Kidney epithelial cell (primary cell): Measurements from ENCODE around the gene TBL2. TPM values are rescaled to one million over a fixed set of nuclear protein-coding genes. Genes with fewer than 3 reads are reported as not detected.
A peak's percentile ranks its signal among the peaks of the same experiment; 100 is the strongest.
"Not testable (repeated sequence)": the region's sequence is repeated elsewhere in the genome, so short reads cannot be mapped to it uniquely, and the experiment has no call there.

Experiments used
- DNase-seq: peaks from one replicate; pipeline ENCODE4 v3.0.0-alpha.2; 2010; ENCODE audit warnings: low read depth
- H3K27me3 ChIP-seq: 2 replicates; pipeline ENCODE4 v1.6.0; 2011; ENCODE audit warnings: low read length; ENCODE audit not compliant: control insufficient read depth, insufficient read depth
- H3K36me3 ChIP-seq: 2 replicates; pipeline ENCODE4 v1.5.1; 2011; ENCODE audit warnings: low read length; ENCODE audit not compliant: control insufficient read depth, insufficient read depth
- H3K4me3 ChIP-seq: 2 replicates; pipeline ENCODE4 v1.5.1; 2011; ENCODE audit warnings: low read depth, mild to moderate bottlenecking, control low read depth, low read length
- total RNA-seq: library from RNA; depleted of rRNA; stranded (reverse); fragments of >200 nt; gene quantifications from 2 replicates; pipeline ENCODE4 v1.2.3, GENCODE V29; 2015
- TF ChIP-seq, protein P1 (sequence below): IDR thresholded peaks from 2 replicates; pipeline ENCODE4 v1.5.1; 2011; ENCODE audit warnings: mild to moderate bottlenecking, moderate library complexity, low read length, control low read depth, inconsistent platforms; ENCODE audit not compliant: insufficient read depth, poor library complexity, severe bottlenecking

Gene TBL2
- total RNA-seq, 1 donor from 2014 or later = 65.4 TPM

DNA sequence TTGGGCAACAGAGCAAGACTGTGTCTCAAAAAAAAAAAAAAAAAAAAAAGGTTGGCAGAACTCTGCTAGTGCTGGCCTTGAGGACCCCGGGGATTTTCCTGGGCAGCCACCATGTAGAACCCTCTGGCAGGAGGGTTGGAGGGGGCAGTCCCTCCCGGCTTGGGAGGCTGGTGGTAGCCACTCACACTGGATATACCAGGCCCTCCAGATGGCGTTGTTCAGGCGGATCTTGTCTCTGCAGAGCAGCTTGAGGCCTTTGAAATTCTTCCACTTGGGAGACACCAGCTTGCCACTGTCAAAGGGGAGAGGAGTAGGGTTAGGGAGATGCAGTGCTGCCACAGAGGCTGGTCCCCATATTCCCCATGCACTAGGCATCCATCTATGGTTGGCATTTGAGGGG, 37.5 kb upstream of the TBL2 start:
- DNase-seq = no peak
- Histone ChIP-seq H3K36me3 (no peaks in the 10 kb centered on the region), H3K4me3 (no peak overlapping the region), H3K27me3 (no peaks in the 10 kb centered on the region)
- TF ChIP-seq, protein P1, sequence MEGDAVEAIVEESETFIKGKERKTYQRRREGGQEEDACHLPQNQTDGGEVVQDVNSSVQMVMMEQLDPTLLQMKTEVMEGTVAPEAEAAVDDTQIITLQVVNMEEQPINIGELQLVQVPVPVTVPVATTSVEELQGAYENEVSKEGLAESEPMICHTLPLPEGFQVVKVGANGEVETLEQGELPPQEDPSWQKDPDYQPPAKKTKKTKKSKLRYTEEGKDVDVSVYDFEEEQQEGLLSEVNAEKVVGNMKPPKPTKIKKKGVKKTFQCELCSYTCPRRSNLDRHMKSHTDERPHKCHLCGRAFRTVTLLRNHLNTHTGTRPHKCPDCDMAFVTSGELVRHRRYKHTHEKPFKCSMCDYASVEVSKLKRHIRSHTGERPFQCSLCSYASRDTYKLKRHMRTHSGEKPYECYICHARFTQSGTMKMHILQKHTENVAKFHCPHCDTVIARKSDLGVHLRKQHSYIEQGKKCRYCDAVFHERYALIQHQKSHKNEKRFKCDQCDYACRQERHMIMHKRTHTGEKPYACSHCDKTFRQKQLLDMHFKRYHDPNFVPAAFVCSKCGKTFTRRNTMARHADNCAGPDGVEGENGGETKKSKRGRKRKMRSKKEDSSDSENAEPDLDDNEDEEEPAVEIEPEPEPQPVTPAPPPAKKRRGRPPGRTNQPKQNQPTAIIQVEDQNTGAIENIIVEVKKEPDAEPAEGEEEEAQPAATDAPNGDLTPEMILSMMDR = peak; percentile 9

DNA sequence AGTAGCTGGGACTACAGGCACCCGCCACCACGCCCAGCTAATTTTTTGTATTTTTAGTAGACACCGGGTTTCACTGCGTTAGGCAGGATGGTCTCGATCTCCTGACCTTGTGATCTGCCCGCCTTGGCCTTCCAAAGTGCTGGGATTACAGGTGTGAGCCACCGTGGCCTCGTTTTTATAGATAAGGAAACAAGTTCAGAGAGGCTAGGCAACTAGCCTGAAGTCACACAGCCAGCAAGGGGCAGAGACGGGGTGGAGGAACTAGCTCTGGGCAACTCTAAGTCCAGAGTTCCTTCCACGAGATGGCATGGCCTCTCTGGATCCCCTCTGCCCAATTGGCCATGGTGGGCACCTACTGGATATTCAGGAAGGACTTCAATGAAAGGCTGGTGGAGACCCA, 36.6 kb upstream of the TBL2 start:
- not testable (repeated sequence) for DNase-seq, H3K4me3 ChIP-seq, H3K27me3 ChIP-seq, H3K36me3 ChIP-seq

DNA sequence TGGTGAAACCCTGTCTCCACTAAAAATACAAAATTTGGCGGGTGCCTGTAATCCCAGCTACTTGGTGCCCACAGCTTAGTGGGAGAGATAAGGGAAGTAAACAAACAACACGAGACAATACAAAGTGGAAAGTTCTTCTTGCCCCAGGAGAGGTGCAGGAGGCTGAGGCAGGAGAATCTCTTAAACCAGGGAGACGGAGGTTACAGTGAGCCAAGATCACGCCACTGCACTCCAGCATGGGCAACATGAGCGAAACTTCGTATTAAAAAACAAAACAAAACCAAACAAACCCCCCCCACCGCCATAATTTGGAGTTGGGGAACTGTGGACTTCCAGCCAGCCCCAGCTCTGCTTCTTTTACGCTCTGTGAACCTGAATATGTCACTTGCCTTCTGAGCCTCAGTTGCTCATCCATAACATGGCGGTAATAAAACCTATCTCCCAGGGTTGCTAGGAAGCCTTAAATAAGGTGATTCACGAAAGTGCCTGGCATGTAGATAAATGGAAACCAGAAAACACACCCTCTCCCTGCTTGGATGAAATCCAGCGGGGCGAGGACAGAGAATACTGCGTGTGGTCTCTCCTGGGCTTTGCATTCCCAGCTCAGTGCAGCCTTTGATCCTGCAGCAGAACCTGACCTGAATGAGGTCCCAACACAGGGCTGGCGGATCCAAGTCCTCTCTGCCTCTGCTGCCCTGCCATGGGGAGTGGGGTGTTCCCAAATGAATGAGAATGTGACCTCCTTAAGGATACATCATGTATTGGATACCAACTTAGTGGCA, 35.8 kb upstream of the TBL2 start:
- TF ChIP-seq, protein P1 = no peak
- no peak overlapping the region for H3K4me3 ChIP-seq
- no peaks in the 10 kb centered on the region for H3K27me3 ChIP-seq
- H3K36me3 ChIP-seq = no peaks in the 10 kb centered on the region
- no peak for DNase-seq

DNA sequence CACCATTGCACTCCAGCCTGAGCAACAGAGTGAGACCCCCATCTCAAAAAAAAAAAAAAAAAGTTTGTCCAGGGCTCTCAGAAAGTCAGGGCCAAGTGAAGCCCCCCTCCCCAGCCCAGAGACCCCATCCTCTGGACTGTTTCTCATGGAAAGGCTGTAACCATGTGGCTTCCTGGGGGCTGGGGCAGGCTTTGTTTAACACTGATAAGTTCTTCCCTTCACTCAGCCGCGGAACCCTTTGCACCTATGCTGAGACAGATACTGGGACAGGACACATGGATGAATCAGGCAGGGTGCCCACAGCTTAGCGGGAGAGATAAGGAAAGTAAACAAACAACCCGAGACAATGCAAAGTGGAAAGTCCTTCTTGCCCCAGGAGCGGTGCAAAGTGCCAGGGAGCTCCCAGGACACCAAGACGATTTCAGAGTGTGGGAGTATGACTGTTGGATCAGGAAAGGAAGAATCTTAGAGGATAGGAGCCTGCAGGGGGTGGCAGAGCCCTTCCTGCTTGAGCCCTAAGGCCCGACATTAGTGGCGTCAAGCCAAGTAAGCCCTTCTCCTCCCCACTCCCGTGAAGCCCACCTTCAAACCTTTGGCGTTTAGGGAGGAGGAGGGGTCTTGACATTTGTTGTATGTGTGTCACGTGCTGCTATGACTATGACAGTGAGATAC, 34.4 kb upstream of the TBL2 start:
- H3K4me3 ChIP-seq = no peak overlapping the region
- TF ChIP-seq, protein P1 = no peak
- no peak for DNase-seq
- no peaks in the 10 kb centered on the region for H3K36me3 ChIP-seq
- no peaks in the 10 kb centered on the region for H3K27me3 ChIP-seq

DNA sequence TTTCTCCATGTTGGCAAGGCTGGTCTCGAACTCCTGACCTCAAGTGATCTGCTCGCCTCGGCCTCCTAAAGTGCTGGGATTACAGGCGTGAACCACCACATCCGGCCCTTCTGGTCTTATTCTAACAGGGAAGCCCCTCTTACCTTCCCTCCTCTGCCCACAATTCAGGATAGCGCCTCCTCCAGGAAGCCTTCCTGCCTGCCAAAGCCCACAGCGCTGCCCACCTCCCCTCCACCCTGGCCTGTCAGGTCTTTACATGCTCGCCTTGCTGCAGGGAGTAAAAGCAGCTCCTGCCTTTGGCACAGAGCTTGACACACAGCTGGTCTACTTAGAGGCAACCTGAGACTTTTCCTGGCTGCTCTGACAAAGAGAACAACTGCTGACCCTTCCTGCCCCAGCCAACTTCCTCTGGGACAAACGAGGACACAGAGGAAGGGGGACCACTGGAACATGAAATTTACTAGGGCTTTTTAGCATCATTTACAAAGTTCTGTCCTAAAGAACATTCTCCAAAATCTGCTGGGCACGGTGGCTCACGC, 32.7 kb upstream of the TBL2 start:
- no peak overlapping the region for H3K4me3 ChIP-seq
- H3K36me3 ChIP-seq = no peaks in the 10 kb centered on the region
- peaks cover 2% of the 10 kb centered on the region for H3K27me3 ChIP-seq
- no peak for DNase-seq
- TF ChIP-seq, protein P1 = no peak

DNA sequence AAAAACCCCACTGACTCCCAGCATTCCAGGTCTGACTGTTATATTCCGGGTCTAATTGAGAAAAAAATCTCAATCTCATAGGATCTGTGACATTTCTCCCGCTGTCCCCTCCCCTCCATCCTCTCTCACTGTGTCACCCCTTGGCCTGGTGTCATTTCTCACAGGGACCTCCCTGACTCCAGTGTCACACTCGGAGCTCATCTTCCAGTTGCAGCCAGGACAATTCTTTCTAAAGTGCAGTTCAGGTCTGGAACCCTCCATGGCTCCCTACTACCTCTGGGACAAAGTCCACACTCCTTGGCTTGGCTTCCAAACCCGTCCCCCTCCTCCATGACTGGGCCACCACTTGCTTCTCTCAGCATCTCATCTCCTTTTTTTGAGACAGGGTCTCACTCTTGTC, 31.7 kb upstream of the TBL2 start:
- no peaks in the 10 kb centered on the region for H3K36me3 ChIP-seq
- peaks cover 2% of the 10 kb centered on the region for H3K27me3 ChIP-seq
- DNase-seq = no peak
- TF ChIP-seq, protein P1 = no peak
- no peak overlapping the region for H3K4me3 ChIP-seq

DNA sequence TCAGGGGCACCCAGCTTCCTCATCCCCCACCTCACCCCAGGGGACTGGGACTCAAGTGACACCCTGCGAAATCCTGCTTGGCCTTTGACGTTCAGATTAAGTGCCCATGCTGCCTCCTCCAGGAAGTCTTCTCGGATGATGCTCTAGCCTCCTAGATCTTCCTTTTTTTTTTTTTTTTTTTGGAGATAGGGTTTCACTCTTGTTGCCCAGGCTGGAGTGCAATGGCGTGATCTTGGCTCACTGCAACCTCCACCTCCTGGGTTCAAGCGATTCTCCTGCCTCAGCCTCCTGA, 29.3 kb upstream of the TBL2 start:
- H3K4me3 ChIP-seq, H3K27me3 ChIP-seq, H3K36me3 ChIP-seq, DNase-seq: not testable (repeated sequence)
